BJ (cell line): Measurements from ENCODE around the gene TP53I11. TPM values are rescaled to one million over a fixed set of nuclear protein-coding genes. Genes with fewer than 3 reads are reported as not detected.

ENCODE experiments used
- CTCF ChIA-PET: fragments of 350-600 bp; formaldehyde crosslinking; extraction: SDS; loops from one replicate; lab custom pipeline; 2021; ENCODE audit warnings: antibody characterized with exemption, inconsistent platforms; lab: Yijun Ruan, JAX
- POLR2A ChIA-PET: fragments of 300-600 bp; sonication (Branson Sonifier 250); formaldehyde crosslinking; extraction: SDS; loops from one replicate; lab custom pipeline; 2021; ENCODE audit warnings: antibody characterized with exemption; lab: Charles Lee
- DNase-seq: peaks from one replicate; pipeline ENCODE4 v3.0.0-alpha.2; 2011; ENCODE audit warnings: low read depth
- H3K27me3 ChIP-seq: 2 replicates; pipeline ENCODE4 v1.6.0; 2011; ENCODE audit warnings: low read length; ENCODE audit not compliant: control insufficient read depth, insufficient read depth
- H3K36me3 ChIP-seq: 2 replicates; pipeline ENCODE4 v1.5.1; 2011; ENCODE audit warnings: low read length; ENCODE audit not compliant: control insufficient read depth, insufficient read depth
- H3K4me3 ChIP-seq: 2 replicates; pipeline ENCODE4 v1.5.1; 2011; ENCODE audit warnings: low read depth, mild to moderate bottlenecking, control low read depth, low read length
- CTCF ChIP-seq: IDR thresholded peaks from 2 replicates; pipeline ENCODE4 v1.5.1; 2011; ENCODE audit warnings: low read depth, mild to moderate bottlenecking, control low read depth, inconsistent platforms, low read length, moderate library complexity; ENCODE audit not compliant: insufficient read depth
- polyA plus RNA-seq: library from polyadenylated mRNA; depleted of rRNA; stranded (reverse); fragments of >200 nt; gene quantifications from 2 replicates; pipeline ENCODE4 v1.2.3, GENCODE V29; 2011

Gene TP53I11
- polyA plus RNA-seq, 1 experiment: 29.6 TPM

- Histone ChIP-seq H3K27me3 (no peaks in the 10 kb centered on the region), H3K4me3 (no peak overlapping the region), H3K36me3 (peaks cover 9% of the 10 kb centered on the region)
- ChIA-PET POLR2A (no interaction called here), CTCF (interaction anchor here (24.5 kb wide), 1 partner anchor 157 kb away, joined by 1245 read pairs; no protein-coding TSS in a partner anchor)
- DNase-seq: no peak
- TF ChIP-seq CTCF: no peak
These were observed 7.0 kb downstream of the TP53I11 start for GRCh38 chr11:44943696-44944095.

DNA sequence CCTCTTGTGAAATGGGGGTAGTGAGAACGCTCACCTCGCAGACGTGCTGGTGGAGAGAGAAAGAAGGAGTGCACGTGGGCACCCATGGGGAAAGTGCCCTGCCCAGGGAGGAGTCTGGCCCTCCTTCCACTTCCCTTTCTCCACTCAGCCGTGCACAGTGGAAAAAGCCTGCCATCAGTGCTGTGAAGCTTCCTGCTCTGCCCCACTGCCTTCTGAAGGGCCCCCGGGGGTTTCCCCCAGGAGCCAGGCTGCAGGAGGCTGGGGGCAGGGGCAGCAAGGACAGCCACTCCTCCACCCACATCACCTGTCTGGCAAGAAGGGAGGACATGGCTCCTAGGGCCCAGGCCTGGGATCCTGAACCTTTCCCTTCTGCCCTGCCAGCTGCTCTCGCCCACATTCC is 7.6 kb downstream of the TP53I11 start:
- no peak for TF ChIP-seq CTCF
- DNase-seq: no peak
- CTCF ChIA-PET: interaction anchor here (24.5 kb wide), 1 partner anchor 158 kb away, joined by 1245 read pairs; no protein-coding TSS in a partner anchor

GRCh38 chr11:44942029-44942955 is 8.4 kb downstream of the TP53I11 start:
- Histone ChIP-seq H3K4me3 (no peak overlapping the region), H3K27me3 (no peaks in the 10 kb centered on the region), H3K36me3 (peaks cover 10% of the 10 kb centered on the region)
- POLR2A ChIA-PET: no interaction called here
- DNase-seq: no peak
- CTCF ChIA-PET: interaction anchor here (2.4 to 24.5 kb wide), 3 partner anchors 8 to 159 kb away, joined by 9 to 1245 read pairs (median 118); no protein-coding TSS in a partner anchor
- no peak for TF ChIP-seq CTCF

More for the DNA sequence above, 7.6 kb downstream of the TP53I11 start:
- peaks cover 9% of the 10 kb centered on the region for H3K36me3 ChIP-seq
- H3K27me3 ChIP-seq: no peaks in the 10 kb centered on the region
- no peak overlapping the region for H3K4me3 ChIP-seq
- POLR2A ChIA-PET: no interaction called here

- DNase-seq: no peak
- H3K27me3 ChIP-seq: no peaks in the 10 kb centered on the region
- ChIA-PET CTCF (interaction anchor here (2.4 to 24.5 kb wide), 3 partner anchors 9 to 159 kb away, joined by 9 to 1245 read pairs (median 118); no protein-coding TSS in a partner anchor), POLR2A (no interaction called here)
- H3K4me3 ChIP-seq: no peak overlapping the region
- no peak for TF ChIP-seq CTCF
- H3K36me3 ChIP-seq: peaks cover 10% of the 10 kb centered on the region
These were observed 9.2 kb downstream of the TP53I11 start for GRCh38 chr11:44941259-44942021.
